Endothelial cell of umbilical vein (primary cell): ENCODE data around the gene RAPGEF4. TPM values are rescaled to one million over a fixed set of nuclear protein-coding genes. Genes with fewer than 3 reads are reported as not detected.

ENCODE experiments used
- BruUV-seq: library from RNA; stranded (reverse); fragments of 400-500 nt; replicated peaks from 2 replicates; lab custom pipeline; 2021; lab: Mats Ljungman, UMichigan
- CTCF ChIA-PET: fragments of 300-600, 350-600 bp; sonication (Branson Sonifier 250); formaldehyde crosslinking; loops from one replicate; lab custom pipeline; 2021; ENCODE audit warnings: antibody characterized with exemption, inconsistent platforms; lab: Charles Lee
- POLR2A ChIA-PET: fragments of 300-600, 350-600 bp; sonication (Branson Sonifier 250); formaldehyde crosslinking; loops from one replicate; lab custom pipeline; 2021; ENCODE audit warnings: antibody characterized with exemption, inconsistent platforms; lab: Charles Lee
- DNase-seq: peaks from one replicate; pipeline ENCODE4 v3.0.0-alpha.2; 2011; ENCODE audit warnings: low read depth, low spot score
- FAIRE-seq: peaks from 2 replicates; lab custom pipeline; 2011; peaks lifted over from hg19 to GRCh38; lab: Jason Lieb, UNC
- H2AFZ ChIP-seq: 2 replicates; pipeline ENCODE4 v1.6.0; 2012; ENCODE audit warnings: low read depth, low read length, control low read depth, inconsistent platforms
- H3K27ac ChIP-seq: 2 replicates; pipeline ENCODE4 v1.5.1; 2011; ENCODE audit warnings: low read depth, mild to moderate bottlenecking, control low read depth, low read length, moderate library complexity; ENCODE audit not compliant: insufficient read depth
- H3K27me3 ChIP-seq, 2 experiments: 2 replicates each; pipeline versions ENCODE4 v1.6.0 to v1.6.1; 2011; ENCODE audit warnings: low read length in 2 of 2, mixed read lengths in 1 of 2; ENCODE audit not compliant: control insufficient read depth in 2 of 2, insufficient read depth in 2 of 2
- H3K36me3 ChIP-seq, 2 experiments: 2 replicates in 1 of 2; 3 replicates in 1 of 2; pipeline ENCODE4 v1.5.1; 2011; ENCODE audit warnings: low read length in 2 of 2, mild to moderate bottlenecking in 1 of 2, moderate library complexity in 1 of 2; ENCODE audit not compliant: control insufficient read depth in 2 of 2, insufficient read depth in 2 of 2; ENCODE audit errors: extremely low read depth in 1 of 2
- H3K4me1 ChIP-seq: 3 replicates; pipeline ENCODE4 v1.5.1; 2011; ENCODE audit warnings: mild to moderate bottlenecking, low read length; ENCODE audit not compliant: control insufficient read depth, insufficient read depth; ENCODE audit errors: extremely low read depth
- H3K4me2 ChIP-seq: 2 replicates; pipeline ENCODE4 v1.6.1; 2011; ENCODE audit warnings: low read length, control low read depth, mixed read lengths; ENCODE audit not compliant: insufficient read depth
- H3K4me3 ChIP-seq, 3 experiments: fragments of 200-600 bp in 1 of 3; sonication (generic), shearing (Covaris generic) in 1 of 3; replicated peaks in 1 of 3; 2 replicates each; pipeline ENCODE4 v1.5.1; 2011 to 2016; ENCODE audit warnings: control low read depth in 3 of 3, low read length in 3 of 3, mild to moderate bottlenecking in 2 of 3, inconsistent platforms in 1 of 3, low read depth in 1 of 3, moderate library complexity in 1 of 3; ENCODE audit not compliant: insufficient read depth in 1 of 3
- H3K79me2 ChIP-seq: 2 replicates; pipeline ENCODE4 v1.6.0; 2012; ENCODE audit warnings: low read length, inconsistent platforms; ENCODE audit not compliant: control insufficient read depth, insufficient read depth
- H3K9ac ChIP-seq: replicated peaks from 2 replicates; pipeline ENCODE3; 2011; ENCODE audit warnings: low read length, control low read depth; ENCODE audit not compliant: insufficient read depth; ENCODE audit errors: extremely low read depth
- H3K9me1 ChIP-seq: replicated peaks from 3 replicates; pipeline ENCODE4 v1.6.0; 2011; ENCODE audit warnings: mild to moderate bottlenecking, low read length; ENCODE audit not compliant: control insufficient read depth, insufficient read depth; ENCODE audit errors: extremely low read depth
- H3K9me3 ChIP-seq: replicated peaks from 2 replicates; pipeline ENCODE4 v1.5.1; 2012; ENCODE audit warnings: low read length, inconsistent platforms; ENCODE audit not compliant: control insufficient read depth, insufficient read depth
- H4K20me1 ChIP-seq: replicated peaks from 2 replicates; pipeline ENCODE3; 2011; ENCODE audit warnings: mild to moderate bottlenecking, low read length; ENCODE audit not compliant: control insufficient read depth, insufficient read depth; ENCODE audit errors: extremely low read depth
- CTCF ChIP-seq, 2 donors: IDR thresholded peaks; 1 replicate in 1 of 2; 2 replicates in 1 of 2; pipeline ENCODE4 v1.5.1; 2011; ENCODE audit warnings: low read length in 2 of 2, mild to moderate bottlenecking in 2 of 2, moderate library complexity in 2 of 2, control low read depth in 1 of 2, inconsistent platforms in 1 of 2, low read depth in 1 of 2; ENCODE audit not compliant: insufficient read depth in 1 of 2; ENCODE audit errors: extremely low read depth in 1 of 2
- EZH2 ChIP-seq: IDR thresholded peaks from 2 replicates; pipeline ENCODE4 v1.6.1; 2012; ENCODE audit warnings: borderline replicate concordance, low read depth, mild to moderate bottlenecking, moderate library complexity, low read length, inconsistent platforms; ENCODE audit not compliant: severe bottlenecking
- FOS ChIP-seq: IDR thresholded peaks from 2 replicates; pipeline ENCODE4 v1.6.1; 2011; ENCODE audit warnings: mild to moderate bottlenecking, low read length, moderate library complexity, borderline replicate concordance; ENCODE audit not compliant: insufficient read depth
- GATA2 ChIP-seq: IDR thresholded peaks from 2 replicates; pipeline ENCODE4 v1.7.0; 2011; ENCODE audit warnings: low read depth, mild to moderate bottlenecking, moderate library complexity, mixed read lengths, low read length; ENCODE audit not compliant: insufficient read length, insufficient read depth
- JUN ChIP-seq: IDR thresholded peaks from 2 replicates; pipeline ENCODE4 v1.6.1; 2011; ENCODE audit warnings: borderline replicate concordance, low read depth; ENCODE audit not compliant: insufficient read length, insufficient read depth
- MAX ChIP-seq: IDR thresholded peaks from 2 replicates; pipeline ENCODE4 v1.6.1; 2011; ENCODE audit not compliant: insufficient read depth, insufficient read length
- MYC ChIP-seq: IDR thresholded peaks from one replicate; pipeline ENCODE4 v1.6.1; 2011; ENCODE audit warnings: mild to moderate bottlenecking, low read depth, low read length
- POLR2A ChIP-seq: IDR thresholded peaks from 2 replicates; pipeline ENCODE4 v1.6.1; 2012; ENCODE audit warnings: low read depth, mild to moderate bottlenecking, control low read depth, low read length
- POLR2AphosphoS5 ChIP-seq: IDR thresholded peaks from 2 replicates; pipeline ENCODE4 v1.6.1; 2012; ENCODE audit warnings: low read depth, mild to moderate bottlenecking, control low read depth, low read length, moderate library complexity; ENCODE audit not compliant: insufficient read depth
- dilution Hi-C: fragments of 300-500 bp; cut with MboI; formaldehyde crosslinking; loops from one replicate; pipeline ENCODE4 v1.15.0; 2019; ENCODE audit warnings: low sequenced_read_pairs; ENCODE audit not compliant: extremely low pct_ligation_motif_present
- intact Hi-C: fragments of 100-400 bp; cut with micrococcal nuclease; formaldehyde crosslinking; loops from one replicate; pipeline ENCODE4 v1.10.0; 2022
- polyA plus RNA-seq, 4 experiments: library from polyadenylated mRNA; depleted of rRNA in 3 of 4; stranded (reverse) in 3 of 4; unstranded in 1 of 4; fragments of >200 nt; gene quantifications; 2 replicates each; pipeline versions ENCODE4 v1.2.1 to v1.2.3, GENCODE V29; 2011 to 2012; ENCODE audit warnings: missing spikeins in 1 of 4
- total RNA-seq: library from RNA; stranded (reverse); gene quantifications from 2 replicates; pipeline ENCODE4 v1.2.3, GENCODE V29; 2021

Gene RAPGEF4
- total and polyA plus RNA-seq, 2 donors (not counting 3 experiments of a cell fraction or from before 2014, with no cell fraction given): 7.2 to 9.2 TPM

GRCh38 chr2:172849519-172850217 is 114.0 kb downstream of the RAPGEF4 start:
- H3K27ac ChIP-seq: no peak overlapping the region
- no peak overlapping the region for H2AFZ ChIP-seq
- H4K20me1 ChIP-seq: no peaks in the 10 kb centered on the region
- no peak overlapping the region for H3K4me2 ChIP-seq
- no peaks in the 10 kb centered on the region for H3K27me3 ChIP-seq
- no TSS peak for BruUV-seq
- ChIA-PET CTCF (interaction anchor here (1.0 kb wide), 1 partner anchor 10 kb away, joined by 5 read pairs; no protein-coding TSS in a partner anchor), POLR2A (no interaction called here)
- H3K9me3 ChIP-seq: no peaks in the 10 kb centered on the region
- H3K4me1 ChIP-seq: no peaks in the 10 kb centered on the region
- no peak overlapping the region for H3K9ac ChIP-seq
- no peaks in the 10 kb centered on the region for H3K36me3 ChIP-seq
- intact Hi-C loops: no loop called here
- dilution Hi-C loops: no loop called here
- no peak for FAIRE-seq
- no peaks in the 10 kb centered on the region for H3K9me1 ChIP-seq
- no peak for DNase-seq
- H3K4me3 ChIP-seq: no peak overlapping the region
- TF ChIP-seq POLR2AphosphoS5 (no peak), FOS (no peak), GATA2 (no peak), EZH2 (no peak), MAX (no peak), CTCF (IDR thresholded peaks at IDR 0.05; ENCODE audit: extremely low read depth in 1 of 2, insufficient read depth in 1 of 2, low read depth in 1 of 2, low read length in 2 of 2) (no peak), MYC (no peak), JUN (no peak), POLR2A (no peak)
- H3K79me2 ChIP-seq: no peaks in the 10 kb centered on the region
